ENCODE results near the gene SCYL3.

Gene SCYL3

DNA sequence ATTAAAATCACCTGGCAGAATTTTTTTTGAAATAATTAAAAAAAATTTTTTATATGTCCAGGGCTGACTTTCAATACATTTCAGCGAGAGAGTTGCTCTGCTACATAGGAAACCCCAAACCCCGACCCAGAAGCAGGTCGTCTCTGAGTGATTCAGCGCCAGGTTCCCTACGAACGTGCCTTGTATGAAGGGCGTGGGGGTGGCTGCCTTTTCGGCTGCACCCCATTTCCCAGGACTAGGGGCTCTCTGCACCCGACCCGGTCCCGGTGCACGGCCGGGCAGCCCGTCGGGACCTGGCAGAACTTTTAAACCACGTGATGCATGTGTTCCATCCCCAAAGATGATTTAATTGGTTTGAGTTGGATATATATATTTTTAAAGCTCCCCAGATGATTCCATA lies 15.8 kb upstream of the SCYL3 start:
- TF ChIP-seq, protein P1, sequence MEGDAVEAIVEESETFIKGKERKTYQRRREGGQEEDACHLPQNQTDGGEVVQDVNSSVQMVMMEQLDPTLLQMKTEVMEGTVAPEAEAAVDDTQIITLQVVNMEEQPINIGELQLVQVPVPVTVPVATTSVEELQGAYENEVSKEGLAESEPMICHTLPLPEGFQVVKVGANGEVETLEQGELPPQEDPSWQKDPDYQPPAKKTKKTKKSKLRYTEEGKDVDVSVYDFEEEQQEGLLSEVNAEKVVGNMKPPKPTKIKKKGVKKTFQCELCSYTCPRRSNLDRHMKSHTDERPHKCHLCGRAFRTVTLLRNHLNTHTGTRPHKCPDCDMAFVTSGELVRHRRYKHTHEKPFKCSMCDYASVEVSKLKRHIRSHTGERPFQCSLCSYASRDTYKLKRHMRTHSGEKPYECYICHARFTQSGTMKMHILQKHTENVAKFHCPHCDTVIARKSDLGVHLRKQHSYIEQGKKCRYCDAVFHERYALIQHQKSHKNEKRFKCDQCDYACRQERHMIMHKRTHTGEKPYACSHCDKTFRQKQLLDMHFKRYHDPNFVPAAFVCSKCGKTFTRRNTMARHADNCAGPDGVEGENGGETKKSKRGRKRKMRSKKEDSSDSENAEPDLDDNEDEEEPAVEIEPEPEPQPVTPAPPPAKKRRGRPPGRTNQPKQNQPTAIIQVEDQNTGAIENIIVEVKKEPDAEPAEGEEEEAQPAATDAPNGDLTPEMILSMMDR (IDR thresholded peaks at IDR 0.05; ENCODE audit: extremely low read depth, missing control alignments), result no peak
- DNase-seq (ENCODE audit: low spot score), result no peak

DNA sequence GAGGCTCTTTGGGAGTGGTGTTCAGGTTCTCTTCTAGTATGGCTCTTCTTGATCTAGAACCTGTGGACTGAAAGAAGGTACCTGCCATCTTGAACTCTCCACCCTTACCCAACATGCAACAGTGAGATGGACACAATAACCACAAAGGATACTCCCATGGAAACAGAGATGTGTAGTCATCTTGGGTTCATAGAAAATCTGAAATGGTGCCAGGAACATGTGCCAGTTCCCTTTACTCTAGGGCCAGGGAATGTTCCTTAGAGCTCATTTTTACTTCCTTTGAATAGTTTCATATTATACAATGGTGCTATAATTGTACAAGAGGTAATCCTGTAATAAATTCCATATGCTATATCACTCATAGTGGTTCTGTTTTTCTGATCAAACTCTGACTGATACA lies 13.2 kb upstream of the SCYL3 start:
- no peak for DNase-seq (ENCODE audit: low spot score)

DNA sequence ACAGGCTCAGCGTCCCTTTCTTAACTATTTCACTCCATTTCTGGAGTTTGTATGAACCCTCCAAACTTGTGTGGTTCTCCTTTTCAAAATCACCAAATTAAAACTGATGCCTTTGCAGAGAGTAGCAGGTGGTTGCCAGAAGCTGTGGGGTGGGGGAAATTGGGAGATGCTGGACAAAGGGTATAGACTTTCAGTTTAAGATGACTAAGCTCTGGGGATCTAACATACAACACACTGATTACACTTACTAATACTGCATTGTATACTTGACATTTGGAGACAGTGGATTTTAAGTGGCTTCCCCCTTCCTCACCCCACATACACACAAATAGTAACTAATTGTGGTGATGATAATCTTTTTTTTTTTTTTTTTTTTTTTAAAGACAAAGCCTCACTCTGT lies 11.1 kb upstream of the SCYL3 start:
- DNase-seq (ENCODE audit: low spot score), result no peak
- TF ChIP-seq, protein P1 (IDR thresholded peaks at IDR 0.05; ENCODE audit: extremely low read depth, missing control alignments), result no peak

More for the DNA sequence above, 13.2 kb upstream of the SCYL3 start:
- TF ChIP-seq, protein P1 (IDR thresholded peaks at IDR 0.05; ENCODE audit: extremely low read depth, missing control alignments), result no peak

DNA sequence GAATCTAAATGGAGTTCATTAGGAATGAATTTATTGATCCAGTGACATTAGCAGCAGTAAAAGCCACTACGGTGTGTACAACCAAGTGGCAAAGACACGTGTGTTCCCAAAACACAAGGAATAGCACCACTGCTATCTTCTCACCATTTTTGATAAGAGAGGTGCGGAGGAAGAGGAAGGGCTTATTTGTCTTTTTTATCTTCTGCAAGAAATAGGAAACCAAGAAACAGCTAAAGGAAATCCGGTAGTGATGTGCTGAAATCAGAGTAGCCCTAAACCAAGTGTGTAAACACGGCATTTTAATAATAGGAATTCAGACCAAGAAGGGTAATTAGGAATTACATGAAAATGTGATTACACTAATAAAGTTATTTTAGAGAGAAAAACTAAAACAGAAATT lies 9.1 kb upstream of the SCYL3 start:
- DNase-seq (ENCODE audit: low spot score), result no peak
- TF ChIP-seq, protein P1 (IDR thresholded peaks at IDR 0.05; ENCODE audit: extremely low read depth, missing control alignments), result no peak

DNA sequence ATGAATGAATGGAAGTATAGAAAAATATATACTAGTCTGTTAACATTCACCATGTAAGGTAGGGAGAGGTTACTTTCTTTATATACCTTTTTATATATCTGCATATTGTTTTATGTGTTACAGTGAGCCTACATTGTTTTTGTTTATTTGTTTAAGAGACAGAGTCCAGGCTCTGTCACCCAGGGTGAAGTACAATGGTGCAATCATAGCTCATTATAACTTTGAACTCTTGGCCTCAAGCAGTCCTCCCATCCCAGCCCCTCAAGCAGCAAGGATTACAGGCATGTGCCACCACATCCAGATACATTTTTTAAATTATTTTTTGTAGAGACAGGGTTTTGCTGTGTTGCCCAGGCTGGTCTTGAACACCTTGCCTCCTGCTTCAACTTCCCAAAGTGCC lies 7.4 kb upstream of the SCYL3 start:
- no peak for DNase-seq (ENCODE audit: low spot score)
- TF ChIP-seq, protein P1 (IDR thresholded peaks at IDR 0.05; ENCODE audit: extremely low read depth, missing control alignments), result no peak

DNA sequence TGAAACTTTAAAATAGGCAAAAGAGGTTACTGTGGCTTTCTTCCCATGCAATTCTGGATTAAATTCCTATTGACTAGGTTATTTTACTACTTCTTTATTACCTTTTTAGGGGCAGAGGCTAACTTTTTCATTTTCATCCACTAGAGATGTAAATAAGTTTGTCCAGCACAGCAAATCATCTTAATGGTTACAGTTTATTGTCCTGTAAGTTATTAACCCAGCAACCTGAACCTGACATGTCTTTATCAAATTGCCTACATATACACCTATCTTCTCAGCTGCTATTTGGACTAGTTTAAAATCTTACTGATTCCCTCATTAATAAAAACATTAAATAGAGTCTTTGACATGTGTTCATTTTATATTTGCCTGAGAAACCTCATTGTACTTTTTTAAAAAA lies 6.9 kb upstream of the SCYL3 start:
- no peak for DNase-seq (ENCODE audit: low spot score)
- TF ChIP-seq, protein P1 (IDR thresholded peaks at IDR 0.05; ENCODE audit: extremely low read depth, missing control alignments), result no peak

DNA sequence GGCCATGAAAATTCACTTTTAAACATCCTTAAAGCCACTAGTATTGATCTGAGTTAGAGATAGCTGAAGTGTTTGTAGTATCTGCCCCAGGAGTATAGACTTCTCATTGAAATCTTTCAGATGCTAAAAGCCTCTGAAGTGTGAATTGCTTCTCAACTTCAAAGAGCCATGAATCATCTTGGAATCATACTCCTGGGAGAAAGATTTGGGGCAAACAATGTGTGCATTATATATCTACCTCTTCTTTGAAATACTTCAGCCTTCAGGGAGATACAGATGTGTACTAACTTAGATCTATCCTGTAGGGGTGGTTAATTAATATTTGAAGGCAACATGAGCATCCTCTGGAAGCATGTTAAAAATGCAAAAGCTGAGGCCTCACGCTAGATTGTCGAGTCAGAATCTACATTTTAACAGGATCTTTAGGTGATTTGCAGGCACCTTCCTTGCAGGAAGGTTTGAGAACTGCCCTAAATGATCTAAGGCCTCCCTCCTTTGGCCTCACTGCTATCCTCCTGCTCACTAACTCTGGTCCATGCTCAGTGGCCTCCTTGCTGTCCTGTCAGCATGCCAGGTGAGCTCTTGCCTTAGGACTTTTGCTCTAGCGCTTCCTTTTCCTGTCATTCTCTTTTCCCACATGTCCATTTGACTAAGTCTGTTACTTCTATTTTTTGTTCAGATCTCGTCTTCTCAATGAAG lies 6.0 kb upstream of the SCYL3 start:
- DNase-seq (ENCODE audit: low spot score), result no peak
- TF ChIP-seq, protein P1 (IDR thresholded peaks at IDR 0.05; ENCODE audit: extremely low read depth, missing control alignments), result no peak
